GM21360 (cell line): ENCODE measurements around the gene NKX2-2.

Experiments used
- ATAC-seq: cut with Tn5 transposase; IDR thresholded peaks from one replicate; pipeline ENCODE4 v1.9.1; 2021; ENCODE audit warnings: mild to moderate bottlenecking, moderate library complexity; ENCODE audit not compliant: unreplicated experiment

The NKX2-2 gene

GRCh38 chr20:21522481-21523280 is 8.8 kb upstream of the NKX2-2 start:
- ATAC-seq = no peak

- ATAC-seq = no peak
Measured at GRCh38 chr20:21521596-21522480, 8.0 kb upstream of the NKX2-2 start.

- no peak for ATAC-seq
Measured at GRCh38 chr20:21520702-21521595, 7.1 kb upstream of the NKX2-2 start.

GRCh38 chr20:21519136-21519584 is 5.3 kb upstream of the NKX2-2 start:
- ATAC-seq = no peak

GRCh38 chr20:21518292-21518991 is 4.6 kb upstream of the NKX2-2 start:
- no peak for ATAC-seq

- no peak for ATAC-seq
Measured at GRCh38 chr20:21517566-21518277, 3.9 kb upstream of the NKX2-2 start.

GRCh38 chr20:21516861-21517565 is 3.1 kb upstream of the NKX2-2 start:
- ATAC-seq = no peak

GRCh38 chr20:21516180-21516567 is 2.3 kb upstream of the NKX2-2 start:
- no peak for ATAC-seq

- no peak for ATAC-seq
Measured at GRCh38 chr20:21515300-21516179, 1.7 kb upstream of the NKX2-2 start.

GRCh38 chr20:21514553-21515251 is 838 bp upstream of the NKX2-2 start:
- ATAC-seq = no peak

- ATAC-seq = no peak
Measured at GRCh38 chr20:21513181-21513663, 642 bp downstream of the NKX2-2 start.

- ATAC-seq = no peak
Measured at GRCh38 chr20:21512634-21513180, 1.2 kb downstream of the NKX2-2 start.

GRCh38 chr20:21511850-21512633 is 1.8 kb downstream of the NKX2-2 start:
- no peak for ATAC-seq

- no peak for ATAC-seq
Measured at GRCh38 chr20:21511485-21511849, 2.4 kb downstream of the NKX2-2 start.

GRCh38 chr20:21510414-21511384 is 3.2 kb downstream of the NKX2-2 start:
- ATAC-seq = no peak
